Activated CD4-positive, CD25-positive, alpha-beta regulatory T cell treated with anti-CD3 and anti-CD28 coated beads, Interleukin-2, amount 50 U/mL, for 72 hours (primary cell): ENCODE results near the gene GHRL.

Experiments used
- DNase-seq: peaks from one replicate; pipeline ENCODE4 v3.0.0; 2021

The GHRL gene, protein sequence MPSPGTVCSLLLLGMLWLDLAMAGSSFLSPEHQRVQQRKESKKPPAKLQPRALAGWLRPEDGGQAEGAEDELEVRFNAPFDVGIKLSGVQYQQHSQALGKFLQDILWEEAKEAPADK

DNA sequence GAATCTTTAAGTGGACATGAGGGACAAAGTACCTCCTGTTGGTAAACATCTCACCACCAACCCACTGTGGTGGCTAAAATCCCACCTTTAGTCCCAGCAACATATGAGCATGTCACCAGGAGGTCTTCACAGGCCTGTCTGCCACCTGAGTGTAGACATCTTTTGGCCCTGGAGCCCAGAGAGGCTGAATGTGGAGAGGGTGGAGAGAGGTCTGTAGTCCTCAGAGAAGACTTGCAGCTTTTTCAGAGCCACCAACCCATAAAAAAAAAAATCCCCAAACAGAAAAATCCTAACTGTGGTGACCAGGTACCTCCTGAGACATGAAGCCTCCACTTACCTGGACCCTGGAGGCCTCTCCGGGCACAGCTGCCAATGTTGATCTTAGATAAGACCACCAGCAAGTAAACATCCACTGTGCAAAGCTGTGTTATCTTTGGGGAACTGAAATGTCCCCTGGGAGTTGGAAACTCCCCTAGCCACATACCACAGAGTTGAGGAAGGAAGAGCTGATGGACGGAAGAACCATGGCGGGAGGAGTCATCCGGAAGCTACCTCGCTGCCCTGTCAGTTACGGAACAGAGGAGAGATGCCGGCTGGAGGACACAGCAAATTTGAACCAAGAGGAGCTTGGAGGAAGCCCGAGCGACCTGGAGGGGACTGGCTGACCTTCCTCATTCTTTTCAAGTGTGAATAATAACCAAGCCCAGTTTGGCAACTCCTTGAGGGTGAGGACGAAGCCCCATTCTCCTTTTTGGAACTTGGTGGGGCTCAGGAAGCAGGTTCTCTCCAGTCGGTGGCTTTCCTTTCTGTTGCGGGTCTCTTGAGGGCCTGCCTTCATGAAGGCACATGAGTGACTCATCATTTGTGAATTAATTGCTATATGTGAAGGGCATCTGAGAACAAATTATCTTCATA is at the start of gene GHRL:
Gene GHRL, minus strand, starts transcription at position 443 of the 915 bp plus-strand sequence. CDS start 2,767 bp downstream, outside the sequence.
- no peak for DNase-seq

DNA sequence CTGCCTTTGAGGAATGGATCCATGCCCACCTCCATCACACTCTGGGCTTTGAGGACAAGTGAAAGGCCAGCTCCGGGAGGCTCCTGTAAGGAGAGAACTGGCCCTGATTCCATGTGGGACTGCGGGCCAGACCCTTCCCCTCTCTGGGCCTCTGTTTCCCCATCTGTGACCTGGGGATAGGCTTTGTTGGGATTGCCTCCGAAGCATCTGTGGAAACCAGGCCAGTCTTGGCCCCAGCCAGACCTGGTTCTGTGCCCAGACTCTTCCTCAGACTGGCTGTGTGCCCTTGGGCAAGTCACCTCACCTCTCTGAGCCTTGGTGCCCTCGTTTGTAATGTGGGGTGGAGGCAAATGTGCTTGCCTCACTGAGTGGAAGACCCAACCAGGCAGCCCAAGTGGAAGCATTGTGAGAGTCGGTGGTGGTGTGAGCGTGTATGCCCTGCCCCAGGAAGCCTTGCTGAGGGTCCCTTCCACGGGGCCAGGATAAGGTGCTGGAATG is 49.2 kb upstream of the GHRL start:
- DNase-seq, result no peak

DNA sequence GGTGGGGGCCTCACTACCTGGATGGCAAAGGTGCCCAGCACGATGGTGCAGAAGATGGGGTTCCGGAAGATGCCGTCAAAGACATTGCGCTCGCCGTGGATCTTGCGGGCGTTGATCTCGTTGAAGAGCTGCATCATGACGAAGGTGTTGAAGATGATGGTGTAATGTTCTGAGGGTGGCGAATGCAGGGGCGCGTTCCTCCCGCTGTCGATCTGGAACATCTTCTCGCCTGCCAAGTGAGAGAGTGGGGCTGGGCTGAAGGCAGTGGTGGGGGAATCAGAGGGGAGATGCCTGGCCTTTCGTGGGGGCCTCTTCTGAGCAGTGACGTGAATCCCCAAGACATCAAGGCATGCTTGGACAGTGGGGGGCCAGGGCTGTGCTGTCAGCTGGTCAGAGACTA is 47.7 kb upstream of the GHRL start:
- no peak for DNase-seq

DNA sequence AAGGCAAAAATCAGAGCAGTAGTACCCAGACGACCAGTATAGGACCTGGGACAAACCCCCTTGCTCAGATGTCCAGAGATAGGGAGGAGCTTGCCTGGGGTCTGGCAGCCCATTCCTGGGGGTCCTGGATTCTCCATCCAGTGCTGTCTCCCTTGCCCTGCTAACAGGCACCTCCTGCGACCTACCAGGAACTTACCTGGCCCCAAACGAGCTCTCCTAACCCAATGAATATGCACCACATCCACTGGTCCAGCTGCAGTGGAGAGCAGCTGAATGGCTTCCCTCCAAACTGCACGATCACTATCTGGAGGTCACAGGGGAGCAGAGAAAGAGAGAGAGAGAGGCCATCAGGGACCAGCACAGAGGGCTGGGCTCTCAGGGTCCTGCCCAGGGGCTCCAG is 47.3 kb upstream of the GHRL start:
- no peak for DNase-seq

DNA sequence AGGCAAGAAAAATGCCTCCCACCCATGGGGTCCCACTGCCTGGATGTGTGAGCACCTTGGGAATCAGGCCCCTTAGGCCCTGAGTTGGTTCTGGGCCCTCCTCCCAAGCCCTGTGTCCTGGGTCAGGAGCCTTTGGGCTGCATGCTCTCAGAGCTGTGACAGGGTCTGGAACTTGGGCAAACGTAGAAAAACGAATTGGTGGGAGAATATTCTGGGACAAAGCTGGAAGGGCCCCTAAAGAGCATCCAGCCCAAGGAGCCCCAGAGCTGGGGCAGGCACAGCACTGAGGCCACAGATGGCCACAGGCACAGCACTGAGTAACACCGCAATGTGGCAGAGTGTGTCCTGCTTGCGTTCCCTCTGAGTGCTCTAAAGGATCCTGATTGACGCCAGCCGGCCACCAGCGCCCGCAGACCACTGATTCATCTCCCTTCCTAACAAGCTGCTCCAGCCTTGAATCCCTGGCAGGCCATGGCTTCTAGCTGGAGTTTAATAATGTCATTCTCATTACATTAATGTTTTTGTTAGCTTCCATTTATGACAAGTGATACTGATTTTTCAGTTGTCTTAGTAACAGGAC is 46.7 kb upstream of the GHRL start:
- no peak for DNase-seq

DNA sequence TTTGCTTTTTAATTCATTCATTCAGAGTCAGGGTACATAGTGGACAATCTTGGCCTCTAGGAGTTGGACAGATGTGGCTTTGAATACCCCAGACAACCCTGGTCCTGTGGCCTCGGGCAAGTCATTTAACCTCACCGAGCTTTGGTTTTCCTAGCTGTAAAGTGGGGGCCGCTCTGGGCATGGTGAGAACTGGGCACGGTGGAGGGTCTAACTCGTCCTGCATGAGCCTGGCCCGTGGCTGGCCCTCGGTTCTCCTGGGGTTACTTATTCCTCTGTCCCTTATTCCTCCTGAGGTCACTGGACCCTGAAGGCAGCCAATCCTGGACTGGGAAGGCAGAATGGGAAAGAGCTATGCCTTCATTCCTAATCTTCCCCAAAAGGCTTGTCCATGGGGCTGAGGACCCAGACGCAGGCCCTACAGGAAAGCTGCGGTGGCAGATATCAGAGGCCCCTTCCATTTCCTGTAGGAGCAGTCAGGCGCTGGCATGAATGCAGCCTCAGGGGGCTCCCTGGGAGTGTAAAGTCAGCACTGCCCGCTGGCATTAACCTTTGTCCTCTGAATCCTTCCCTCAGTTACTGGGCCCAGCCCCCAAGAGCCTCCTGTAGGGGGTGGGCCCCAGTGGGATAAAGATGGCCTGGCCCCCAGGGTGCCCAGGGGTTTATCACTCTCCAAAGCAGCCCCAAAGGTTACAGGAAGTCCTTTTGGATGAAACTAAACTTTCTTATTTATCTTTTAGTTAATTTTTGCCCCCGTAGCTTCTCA is 46.0 kb upstream of the GHRL start:
- no peak for DNase-seq

DNA sequence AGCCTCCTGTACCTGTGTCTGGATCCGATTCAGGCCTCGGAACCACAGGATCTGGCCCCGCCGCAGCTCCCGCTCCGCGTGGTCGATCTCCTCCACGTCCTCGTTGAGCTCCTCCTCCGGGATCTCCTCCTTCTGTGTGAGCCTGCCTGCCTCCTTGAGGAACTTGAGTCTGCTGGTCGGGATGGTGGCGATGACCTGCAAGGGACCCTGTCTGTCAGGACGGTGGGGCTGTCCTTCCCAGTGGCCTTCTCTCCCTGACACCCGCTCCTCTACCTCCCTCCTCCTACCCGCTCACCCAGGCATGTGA is 45.4 kb upstream of the GHRL start:
- no peak for DNase-seq

DNA sequence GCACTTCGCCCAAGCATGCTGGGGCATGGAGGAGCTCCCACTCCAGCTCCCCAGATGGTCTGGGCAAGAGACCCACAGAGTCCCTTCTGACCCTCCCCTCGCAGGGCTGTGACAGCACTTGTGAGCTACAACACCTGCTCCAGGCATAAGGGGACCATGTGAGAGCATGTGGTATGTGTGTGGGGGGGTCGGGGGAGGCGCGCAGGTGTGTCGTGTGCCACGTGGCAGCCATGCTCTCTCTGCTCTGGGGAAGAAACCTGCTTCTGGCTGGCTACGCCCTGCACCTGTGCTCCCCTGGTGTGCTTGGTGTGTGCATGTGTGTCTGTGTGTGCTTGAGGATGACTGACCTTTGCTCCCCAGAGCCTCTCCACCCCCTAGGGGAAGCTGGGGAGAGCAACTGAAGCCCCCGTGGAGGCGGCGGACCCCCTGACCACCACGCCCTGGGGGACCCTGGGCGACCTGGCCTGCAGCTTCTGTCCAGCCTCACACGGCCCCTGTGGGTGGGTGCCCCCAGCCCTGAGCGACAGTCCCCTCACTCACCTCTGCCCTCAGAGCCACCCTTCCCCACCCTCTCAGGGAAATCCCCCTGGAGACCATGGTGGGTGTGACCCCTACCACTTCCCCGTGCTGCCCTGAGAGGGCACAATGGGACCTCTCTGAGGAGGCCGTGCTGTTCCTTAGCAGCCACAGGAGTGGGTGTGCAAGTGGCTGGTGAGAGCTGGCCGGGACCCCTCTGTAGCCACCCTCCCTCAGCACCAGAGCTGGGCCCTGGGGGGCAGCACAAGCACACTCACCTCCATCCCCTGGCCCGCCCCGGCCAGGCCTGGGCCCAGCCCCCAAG is 44.8 kb upstream of the GHRL start:
- DNase-seq, result no peak

DNA sequence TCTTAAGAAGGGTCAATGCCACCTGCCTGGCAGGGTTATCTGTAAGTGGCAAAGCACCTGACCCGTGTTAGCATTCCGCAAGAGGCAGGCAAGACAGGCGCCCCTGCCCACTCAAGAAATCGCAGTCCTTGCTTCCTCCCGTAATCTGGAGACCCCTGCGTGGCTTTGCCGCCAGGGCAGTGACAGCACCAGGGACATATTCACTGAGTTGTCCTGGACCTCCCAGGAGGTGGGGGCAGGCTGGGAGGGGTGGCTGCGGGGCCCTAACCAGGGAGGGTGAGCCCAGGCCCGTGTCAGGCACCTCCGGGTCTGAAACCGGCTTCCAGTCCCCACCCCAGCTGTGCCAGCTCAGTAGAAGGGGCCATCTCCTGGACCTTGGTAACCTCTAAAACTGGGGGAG is 44.0 kb upstream of the GHRL start:
- DNase-seq, result no peak

DNA sequence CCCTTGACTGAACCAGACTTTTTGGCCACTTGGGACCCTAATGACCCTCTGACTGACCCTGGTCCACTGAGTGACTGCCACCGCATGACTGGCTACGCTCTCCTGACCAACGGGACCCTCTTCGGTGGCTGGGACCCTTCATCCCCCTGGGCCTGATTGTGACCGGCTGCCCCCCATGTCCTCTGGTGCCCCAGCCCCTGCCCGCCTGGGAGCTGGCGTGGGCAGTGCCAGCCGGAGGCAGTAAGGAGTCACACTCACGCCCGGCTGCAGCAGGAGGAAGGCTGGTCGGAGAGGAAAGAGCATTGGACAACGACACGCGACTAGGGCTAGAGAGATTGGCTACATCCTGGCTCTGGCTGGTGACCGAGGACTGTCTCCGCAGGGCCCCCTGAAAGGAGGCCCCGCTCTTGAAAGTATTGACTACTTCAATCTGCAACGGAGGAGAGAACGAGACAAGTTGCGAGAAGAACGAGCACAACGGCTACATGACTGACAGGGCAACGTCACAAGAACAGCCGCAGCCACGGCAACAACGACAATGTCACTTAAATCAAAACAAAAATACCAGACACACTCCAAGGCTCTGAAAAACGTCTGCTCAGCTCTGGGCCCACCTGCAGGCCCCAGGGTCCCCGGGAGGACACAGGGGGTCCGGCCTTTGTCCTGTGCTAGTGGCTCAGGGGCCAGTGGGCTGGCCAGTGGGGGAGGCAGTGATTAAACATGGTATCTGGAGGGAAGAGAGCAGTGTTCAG is 43.3 kb upstream of the GHRL start:
- DNase-seq, result no peak

DNA sequence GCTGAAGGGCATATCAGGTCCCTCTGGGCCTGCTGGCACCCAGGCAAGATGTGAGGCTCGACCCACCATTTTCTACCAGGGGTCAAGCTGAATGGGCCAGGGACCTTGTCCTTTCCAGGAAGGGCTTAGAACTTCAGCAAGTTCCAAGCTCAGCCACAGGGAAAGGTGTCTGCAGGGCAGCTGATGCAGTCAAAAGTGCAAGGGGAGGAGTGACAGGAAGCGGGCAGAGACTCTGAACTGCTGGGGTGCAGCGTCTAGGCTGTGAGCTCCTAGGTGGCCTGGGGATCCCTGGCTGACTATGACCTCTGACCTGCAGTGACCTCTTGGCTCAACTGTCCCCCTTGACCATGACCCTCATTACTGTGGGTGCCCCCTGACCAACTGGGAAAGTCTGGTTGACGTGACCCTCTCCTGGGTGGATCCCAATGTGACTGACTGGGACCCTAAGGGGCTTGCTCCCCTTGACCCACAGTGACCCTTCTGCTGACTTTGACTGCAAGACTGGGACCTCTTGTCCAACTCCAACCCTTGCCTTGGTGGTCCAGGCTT is 42.5 kb upstream of the GHRL start:
- no peak for DNase-seq

DNA sequence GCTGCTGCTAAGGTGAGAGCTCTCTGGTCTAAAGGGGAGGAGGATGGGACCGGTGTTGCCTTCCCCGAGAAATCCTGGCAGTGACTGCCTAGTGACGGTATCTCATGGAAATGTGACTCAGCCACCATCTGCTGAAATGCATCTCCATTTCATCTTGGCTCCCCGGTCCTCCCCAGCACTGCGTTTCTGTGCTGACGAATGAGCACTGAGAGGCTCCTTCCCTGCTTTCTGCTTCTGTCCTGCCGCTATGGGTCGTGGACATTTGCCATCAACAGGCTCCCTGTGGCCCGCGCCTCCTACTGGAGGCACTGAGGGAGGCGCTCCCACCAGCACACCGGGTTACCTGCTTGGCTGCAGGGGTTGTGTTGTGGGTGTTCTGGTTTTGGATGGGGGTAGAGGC is 41.7 kb upstream of the GHRL start:
- no peak for DNase-seq

DNA sequence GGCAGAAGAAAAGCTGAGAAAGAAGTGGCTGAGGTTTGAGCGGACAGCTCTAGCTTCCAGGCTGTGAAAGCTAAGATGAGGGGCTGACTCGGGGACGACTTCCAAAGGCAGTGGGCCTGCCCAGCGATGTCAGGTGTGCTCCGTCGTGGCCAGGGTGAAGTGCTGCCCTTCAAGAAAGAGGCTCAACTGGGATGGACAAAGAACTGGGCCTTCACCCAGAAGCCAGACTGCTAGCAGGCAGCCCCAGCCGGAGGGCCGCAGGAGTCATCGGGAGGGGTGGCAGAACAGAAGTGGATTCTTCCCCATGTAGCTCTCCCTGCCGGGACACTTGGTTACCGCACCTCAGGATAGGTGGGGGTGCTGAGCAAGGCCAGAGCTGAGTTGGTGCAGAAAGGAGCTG is 41.3 kb upstream of the GHRL start:
- no peak for DNase-seq

DNA sequence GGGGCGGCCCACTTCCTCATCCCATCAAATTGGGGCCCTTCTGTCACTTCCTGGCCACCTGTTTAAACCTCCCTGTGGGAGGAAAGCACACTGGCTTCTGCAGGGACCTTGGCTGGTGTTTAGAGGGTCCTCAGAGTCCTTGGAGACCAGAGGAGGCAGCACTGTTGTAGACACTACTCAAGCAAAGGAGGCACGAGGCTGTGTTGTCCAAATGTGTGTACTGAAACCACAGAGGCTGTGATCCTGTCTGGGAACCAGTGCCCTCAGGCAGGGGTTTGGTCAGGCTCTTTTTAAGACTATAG is 40.6 kb upstream of the GHRL start:
- no peak for DNase-seq

DNA sequence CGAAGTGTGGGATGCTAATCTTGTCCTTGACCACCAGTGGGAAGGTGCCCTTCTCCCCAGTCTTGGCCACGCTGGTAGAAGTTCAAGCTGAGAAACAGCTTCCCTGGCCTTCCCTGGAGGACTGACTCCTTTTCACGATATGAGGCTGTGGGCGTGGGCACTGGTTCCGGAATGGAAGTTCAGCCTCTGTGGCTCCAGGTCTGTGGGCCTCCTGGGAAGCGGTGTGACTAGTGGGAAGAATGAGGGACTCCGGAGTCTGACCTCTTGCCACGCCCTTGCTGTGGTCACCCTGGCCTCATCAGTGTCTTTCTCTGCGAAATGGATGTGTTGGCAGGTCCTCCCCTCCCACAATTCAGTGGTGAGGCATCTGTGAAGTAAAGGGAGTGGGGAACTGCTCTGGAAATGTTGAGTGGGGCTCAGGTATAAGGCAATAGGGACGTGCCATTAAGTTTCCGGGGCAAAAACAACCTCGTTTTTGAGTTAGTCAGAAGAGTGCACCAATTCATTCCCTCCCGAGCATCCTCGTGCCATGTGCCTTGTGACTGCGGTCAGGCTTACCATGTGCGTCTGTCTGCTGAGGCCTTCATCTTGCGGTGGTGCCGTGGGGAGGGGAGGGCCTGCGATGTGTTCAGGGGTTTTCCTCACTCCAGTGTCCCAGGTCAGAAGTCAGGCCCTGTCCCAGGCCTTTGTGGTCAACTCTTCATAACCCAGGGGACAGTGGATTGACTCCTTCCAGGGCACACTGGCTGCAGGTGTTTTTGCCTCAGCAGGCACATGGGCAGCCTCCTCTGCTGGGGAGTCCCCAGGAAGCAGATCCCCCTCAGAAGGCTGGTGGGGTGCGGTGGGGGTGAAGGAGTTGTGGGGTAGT is 40.0 kb upstream of the GHRL start:
- DNase-seq, result no peak

DNA sequence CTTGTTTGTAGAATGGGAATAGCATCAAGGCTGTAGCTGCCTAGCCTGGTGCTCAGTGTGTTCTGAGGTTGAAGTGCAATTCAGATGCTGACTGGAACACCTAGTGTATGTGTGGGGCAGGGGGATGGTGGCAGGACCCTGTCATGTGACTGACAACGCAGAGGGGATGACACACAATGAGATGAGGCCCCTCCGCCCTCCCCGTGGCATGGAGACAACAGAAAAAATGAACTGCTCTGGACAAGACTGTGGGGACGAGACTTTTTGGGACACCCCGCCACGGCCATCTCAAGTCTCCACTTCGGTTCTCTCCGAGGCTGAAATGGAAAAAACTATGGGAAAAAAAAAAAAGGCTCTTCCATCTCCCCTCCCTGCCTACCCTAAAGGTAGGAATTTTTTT is 38.6 kb upstream of the GHRL start:
- DNase-seq, result no peak

DNA sequence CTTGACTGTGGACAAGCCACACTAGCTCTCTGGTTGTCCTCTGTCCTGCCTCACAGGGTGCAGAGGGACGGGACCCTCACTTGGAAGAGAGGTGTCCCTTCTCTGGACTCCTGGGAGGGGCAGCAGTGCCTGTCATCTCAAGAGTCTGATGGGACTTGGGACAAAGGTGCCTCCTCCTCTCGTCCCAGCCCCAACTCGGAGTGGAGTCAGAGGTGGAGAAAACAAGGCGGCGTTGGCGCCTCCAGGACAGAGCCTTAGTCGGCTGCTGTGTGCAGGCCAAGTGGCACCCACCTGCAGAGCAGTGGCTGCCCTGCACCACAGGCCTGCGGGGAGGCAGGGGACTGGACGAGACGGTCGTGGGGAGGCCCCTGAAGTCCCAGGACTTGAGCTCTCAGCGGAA is 37.6 kb upstream of the GHRL start:
- no peak for DNase-seq

DNA sequence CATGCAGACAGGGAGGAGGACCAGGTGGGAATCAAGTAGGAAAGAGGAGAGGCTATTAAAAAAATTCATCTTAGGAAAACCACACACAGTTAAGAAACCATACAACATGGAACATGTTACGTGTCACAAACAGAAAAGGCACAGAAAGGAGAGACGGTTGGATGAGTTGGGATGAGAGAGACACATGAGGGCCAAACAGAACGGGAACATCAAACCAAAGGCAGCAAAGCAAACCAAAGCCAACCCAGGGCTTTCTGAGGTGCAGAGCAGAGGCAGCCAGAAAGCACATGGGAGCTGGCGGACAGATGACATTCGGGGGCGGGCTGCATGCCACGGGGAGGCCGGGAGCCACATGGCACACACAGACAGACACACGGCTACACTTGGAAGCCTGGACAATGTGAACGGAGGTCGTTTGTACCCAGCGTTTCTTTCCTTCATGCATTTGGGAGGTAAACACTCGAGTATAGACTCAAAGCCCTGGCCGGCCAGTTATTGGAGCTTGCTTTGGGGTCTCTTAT is 36.8 kb upstream of the GHRL start:
- no peak for DNase-seq

DNA sequence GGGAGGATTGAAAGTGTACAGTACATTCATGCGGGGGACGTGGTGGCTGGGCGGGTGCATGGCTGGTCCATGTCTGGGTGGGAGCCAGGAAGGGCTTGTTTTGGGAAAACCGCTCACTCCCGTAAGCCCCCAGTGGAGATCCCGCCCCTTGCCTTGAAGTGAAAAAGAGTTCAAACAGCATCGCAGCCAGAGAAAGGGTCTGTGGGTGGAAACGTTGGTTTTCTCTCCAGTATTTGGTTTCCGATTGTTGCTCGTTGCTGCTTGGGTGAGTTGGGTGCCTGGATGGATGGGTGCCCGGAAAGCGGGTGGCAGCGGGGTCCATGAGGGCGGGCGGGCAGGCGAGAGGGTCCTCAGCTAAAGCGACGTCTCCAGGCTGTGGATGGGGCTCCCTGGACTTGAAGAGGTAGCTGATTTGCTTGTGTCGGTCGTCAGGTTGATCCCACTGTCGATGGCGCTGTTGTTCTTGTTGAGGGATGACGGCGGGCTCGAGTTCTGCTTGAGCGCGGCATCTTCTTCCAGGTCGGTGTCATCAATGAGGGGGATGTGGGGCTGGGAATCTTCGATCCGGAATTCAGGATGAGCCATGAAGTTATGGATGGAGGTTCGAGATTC is 35.8 kb upstream of the GHRL start:
- no peak for DNase-seq

DNA sequence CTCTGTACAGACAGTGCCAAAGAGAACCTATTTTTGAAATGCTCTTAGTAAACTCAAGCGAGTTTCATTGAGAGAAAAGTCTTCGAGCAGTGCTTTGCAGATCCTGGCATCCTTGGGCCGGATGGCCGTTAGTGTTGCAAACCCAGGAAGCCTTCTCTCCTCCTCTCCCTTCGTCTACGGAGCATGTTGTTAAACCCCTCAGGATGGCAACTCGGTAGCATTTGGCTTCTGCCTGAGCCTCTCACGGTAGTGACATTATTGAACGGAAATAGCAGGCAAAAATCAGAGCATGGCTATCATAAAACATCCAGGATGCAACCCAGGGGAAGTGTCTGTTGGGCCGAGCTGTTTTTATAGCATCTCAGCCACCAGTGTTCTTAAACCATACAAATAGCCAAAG is 34.8 kb upstream of the GHRL start:
- no peak for DNase-seq
